PC-3 (cell line): ENCODE results near the gene GC. TPM values are rescaled to one million over a fixed set of nuclear protein-coding genes. Genes with fewer than 3 reads are reported as not detected.

Experiments used
- ATAC-seq: fragments of 200-7000 bp; cut with Tn5 transposase; 2 replicates; pipeline ENCODE4 v1.9.1; 2020; ENCODE audit warnings: mild to moderate bottlenecking, moderate library complexity
- BruUV-seq: library from RNA; stranded (reverse); fragments of 400-500 nt; replicated peaks from 2 replicates; lab custom pipeline; 2021; lab: Mats Ljungman, UMichigan
- CTCF ChIA-PET: fragments of 300-600 bp; sonication (Branson Sonifier 250); formaldehyde crosslinking; loops from one replicate; lab custom pipeline; 2022; ENCODE audit warnings: antibody characterized with exemption; lab: Charles Lee
- POLR2A ChIA-PET: fragments of 300-600 bp; sonication (Branson Sonifier 250); formaldehyde crosslinking; loops from one replicate; lab custom pipeline; 2022; ENCODE audit warnings: antibody characterized with exemption; ENCODE audit not compliant: unreplicated experiment; lab: Charles Lee
- DNase-seq: peaks from one replicate; pipeline ENCODE4 v3.0.0-alpha.2; 2015
- H2AFZ ChIP-seq: fragments of 300-600 bp; sonication (generic); 2 replicates; pipeline ENCODE4 v1.6.0; 2016; ENCODE audit warnings: antibody characterized with exemption, low read length
- H3F3A ChIP-seq: fragments of 300-600 bp; sonication (generic); one replicate; pipeline ENCODE4 v1.6.0; 2017; ENCODE audit warnings: antibody characterized with exemption, low read length, control low read depth, mild to moderate bottlenecking; ENCODE audit not compliant: unreplicated experiment
- H3K27ac ChIP-seq: fragments of 300-600 bp; sonication (generic); 2 replicates; pipeline ENCODE4 v1.5.1; 2016; ENCODE audit warnings: mild to moderate bottlenecking, low read length
- H3K27me3 ChIP-seq: fragments of 300-600 bp; sonication (generic); 2 replicates; pipeline ENCODE4 v1.6.1; 2016; ENCODE audit warnings: low read length, mixed read lengths
- H3K36me3 ChIP-seq: fragments of 300-600 bp; sonication (generic); 2 replicates; pipeline ENCODE4 v1.6.1; 2016; ENCODE audit warnings: low read depth, mixed run types, low read length, mixed read lengths
- H3K4me1 ChIP-seq: fragments of 300-600 bp; sonication (generic); 2 replicates; pipeline ENCODE4 v1.5.1; 2016; ENCODE audit warnings: low read length; ENCODE audit not compliant: insufficient read depth
- H3K4me2 ChIP-seq: fragments of 300-600 bp; sonication (generic); 2 replicates; pipeline ENCODE4 v1.6.0; 2016; ENCODE audit warnings: low read length
- H3K4me3 ChIP-seq: fragments of 300-600 bp; sonication (generic); 2 replicates; pipeline ENCODE4 v1.5.1; 2016; ENCODE audit warnings: mild to moderate bottlenecking, low read length, mixed read lengths
- H3K79me2 ChIP-seq: fragments of 300-600 bp; sonication (generic); 2 replicates; pipeline ENCODE4 v1.6.1; 2017; ENCODE audit warnings: low read length, mixed read lengths
- H3K9ac ChIP-seq: fragments of 300-600 bp; sonication (generic); 2 replicates; pipeline ENCODE4 v1.6.0; 2016; ENCODE audit warnings: mild to moderate bottlenecking, low read length
- H3K9me2 ChIP-seq: fragments of 300-600 bp; sonication (generic); replicated peaks from 2 replicates; pipeline ENCODE4 v1.6.1; 2016; ENCODE audit warnings: mixed run types, low read length, mixed read lengths
- H3K9me3 ChIP-seq: fragments of 300-600 bp; sonication (generic); 2 replicates; pipeline ENCODE4 v1.6.1; 2016; ENCODE audit warnings: low read length, mixed read lengths
- H4K20me1 ChIP-seq: fragments of 300-600 bp; sonication (generic); 2 replicates; pipeline ENCODE4 v1.6.1; 2016; ENCODE audit warnings: low read length, mixed read lengths
- EZH2 ChIP-seq: fragments of 300-600 bp; sonication (generic); IDR thresholded peaks from one replicate; pipeline ENCODE4 v1.6.1; 2017; ENCODE audit warnings: antibody characterized with exemption, mild to moderate bottlenecking, low read length; ENCODE audit not compliant: unreplicated experiment
- EZH2phosphoT487 ChIP-seq: fragments of 300-600 bp; sonication (generic); IDR thresholded peaks from 2 replicates; pipeline ENCODE4 v1.6.1; 2018; ENCODE audit warnings: mild to moderate bottlenecking, antibody characterized with exemption, low read length, borderline replicate concordance
- intact Hi-C: fragments of 100-400 bp; cut with micrococcal nuclease; formaldehyde crosslinking; loops from 2 replicates; pipeline ENCODE4 v1.9.0; 2023
- total RNA-seq: library from RNA; depleted of rRNA; stranded (reverse); fragments of >200 nt; gene quantifications from 2 replicates; pipeline ENCODE4 v1.2.3, GENCODE V29; 2014
- TF ChIP-seq, protein P1 (sequence below): fragments of 300-600 bp; sonication (generic); conservative IDR thresholded peaks from 2 replicates; pipeline ENCODE4 v1.5.1; 2017; ENCODE audit warnings: antibody characterized with exemption, low read depth, mild to moderate bottlenecking, low read length

Gene GC
- total RNA-seq, 1 experiment from 2014 or later, result not detected

DNA sequence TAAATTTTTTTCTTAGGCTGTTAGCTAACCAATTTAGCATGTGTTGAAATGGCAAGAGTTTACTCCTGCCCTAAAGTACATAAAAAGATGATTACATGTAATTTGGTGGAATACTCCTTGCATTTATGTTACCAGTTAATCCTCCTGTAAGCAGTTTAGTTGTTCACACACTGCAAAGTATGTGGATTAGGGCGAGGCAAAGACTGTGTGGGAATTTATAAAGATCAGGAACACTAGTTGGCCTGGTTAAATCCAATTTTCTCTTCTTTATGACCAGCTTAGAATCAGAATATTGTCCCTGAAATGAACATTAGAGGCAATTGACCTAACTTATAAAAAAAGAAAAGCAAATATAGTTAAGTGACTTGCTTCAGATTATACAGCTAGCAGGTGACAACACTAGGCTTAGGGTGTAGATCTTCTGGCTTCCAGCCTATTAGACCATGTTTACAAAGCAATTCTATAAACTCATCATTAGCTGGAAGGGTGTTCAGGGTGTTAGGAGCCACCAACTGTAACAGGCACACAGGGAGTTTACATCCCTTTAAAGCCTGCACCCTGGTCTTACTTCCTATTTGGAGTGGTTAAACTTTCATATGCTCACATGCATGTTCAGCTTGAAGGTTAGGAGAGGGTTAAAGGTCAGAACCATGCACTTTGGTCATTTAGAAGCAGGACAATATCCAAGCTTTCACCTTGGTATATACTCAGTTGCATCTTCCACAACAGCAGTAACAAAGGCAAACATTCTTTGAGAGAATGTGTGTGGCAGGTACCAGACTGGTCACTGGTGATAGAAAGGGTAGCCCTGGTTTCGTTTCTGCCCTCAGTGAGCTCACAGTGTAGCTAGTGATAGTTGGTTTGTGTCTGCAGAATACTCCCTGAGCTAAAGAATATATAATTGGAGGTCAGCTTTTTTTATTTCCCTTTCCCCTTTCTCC, 72.6 kb downstream of the GC start:
- Histone ChIP-seq H3K27me3 (no peaks in the 10 kb centered on the region), H3K9me3 (0 out of 2 replicates have a peak, but pooled peaks cover 6% of the 10 kb centered on the region), H3F3A (no peaks in the 10 kb centered on the region), H3K4me2 (no peak overlapping the region), H3K79me2 (no peaks in the 10 kb centered on the region), H3K27ac (no peak overlapping the region), H2AFZ (no peak overlapping the region), H3K9ac (no peak overlapping the region), H3K36me3 (no peaks in the 10 kb centered on the region), H4K20me1 (no peaks in the 10 kb centered on the region), H3K4me1 (peaks cover 19% of the 10 kb centered on the region; the same call in 1 of the 2 replicates), H3K9me2 (no peaks in the 10 kb centered on the region), H3K4me3 (no peak overlapping the region)
- intact Hi-C loops, result loop anchor here (2.0 to 5.0 kb wide), 4 partner anchors 151 to 1059 kb away; no protein-coding TSS in a partner anchor
- ATAC-seq, result peak; percentile 36
- BruUV-seq, result no TSS peak
- ChIA-PET POLR2A (interaction anchor here (0.6 kb wide), 1 partner anchor 871 kb away, joined by 3 read pairs; the partner anchor contains the start of gene GRSF1), CTCF (interaction anchor here (0.6 to 1.7 kb wide), 3 partner anchors 441 to 660 kb away, joined by 3 to 5 read pairs (median 4); no protein-coding TSS in a partner anchor)
- TF ChIP-seq EZH2phosphoT487 (no peak), EZH2 (no peak)
- TF ChIP-seq, protein P1, sequence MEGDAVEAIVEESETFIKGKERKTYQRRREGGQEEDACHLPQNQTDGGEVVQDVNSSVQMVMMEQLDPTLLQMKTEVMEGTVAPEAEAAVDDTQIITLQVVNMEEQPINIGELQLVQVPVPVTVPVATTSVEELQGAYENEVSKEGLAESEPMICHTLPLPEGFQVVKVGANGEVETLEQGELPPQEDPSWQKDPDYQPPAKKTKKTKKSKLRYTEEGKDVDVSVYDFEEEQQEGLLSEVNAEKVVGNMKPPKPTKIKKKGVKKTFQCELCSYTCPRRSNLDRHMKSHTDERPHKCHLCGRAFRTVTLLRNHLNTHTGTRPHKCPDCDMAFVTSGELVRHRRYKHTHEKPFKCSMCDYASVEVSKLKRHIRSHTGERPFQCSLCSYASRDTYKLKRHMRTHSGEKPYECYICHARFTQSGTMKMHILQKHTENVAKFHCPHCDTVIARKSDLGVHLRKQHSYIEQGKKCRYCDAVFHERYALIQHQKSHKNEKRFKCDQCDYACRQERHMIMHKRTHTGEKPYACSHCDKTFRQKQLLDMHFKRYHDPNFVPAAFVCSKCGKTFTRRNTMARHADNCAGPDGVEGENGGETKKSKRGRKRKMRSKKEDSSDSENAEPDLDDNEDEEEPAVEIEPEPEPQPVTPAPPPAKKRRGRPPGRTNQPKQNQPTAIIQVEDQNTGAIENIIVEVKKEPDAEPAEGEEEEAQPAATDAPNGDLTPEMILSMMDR, result no peak
- no peak for DNase-seq

- ATAC-seq (peak; percentile 64), DNase-seq (peak; percentile 76)
- peaks cover 19% of the 10 kb centered on the region; the same call in 1 of the 2 replicates for H3K4me1 ChIP-seq
- no peaks in the 10 kb centered on the region for H3K79me2 ChIP-seq
- no peaks in the 10 kb centered on the region for H3K9me2 ChIP-seq
- no peaks in the 10 kb centered on the region for H3K27me3 ChIP-seq
- POLR2A ChIA-PET, result interaction anchor here (0.6 kb wide), 1 partner anchor 281 kb away, joined by 4 read pairs; no protein-coding TSS in a partner anchor
- H3F3A ChIP-seq, result no peaks in the 10 kb centered on the region
- CTCF ChIA-PET, result interaction anchor here (1.1 kb wide), 2 partner anchors 160 to 525 kb away, joined by 4 read pairs; no protein-coding TSS in a partner anchor
- no peak overlapping the region for H3K27ac ChIP-seq
- no peaks in the 10 kb centered on the region for H3K36me3 ChIP-seq
- no peak overlapping the region for H2AFZ ChIP-seq
- TF ChIP-seq, protein P1, result peak; percentile 81
- TF ChIP-seq EZH2, result no peak
- no TSS peak for BruUV-seq
- H4K20me1 ChIP-seq, result no peaks in the 10 kb centered on the region
- H3K9ac ChIP-seq, result no peak overlapping the region
- no peak overlapping the region for H3K4me2 ChIP-seq
- 0 out of 2 replicates have a peak, but pooled peaks cover 6% of the 10 kb centered on the region for H3K9me3 ChIP-seq
- intact Hi-C loops, result loop anchor here (2.0 to 5.0 kb wide), 4 partner anchors 149 to 1058 kb away; no protein-coding TSS in a partner anchor
- H3K4me3 ChIP-seq, result no peak overlapping the region
Observed at GRCh38 chr4:71709961-71710360, 73.9 kb downstream of the GC start.
